Sigmoid colon (tissue), 7 donors: ENCODE measurements around the gene MOCS1. TPM values are rescaled to one million over a fixed set of nuclear protein-coding genes. Genes with fewer than 3 reads are reported as not detected.

Source experiments
- DNase-seq: peaks from one replicate; pipeline ENCODE4 v3.0.0-alpha.2; 2019
- H3K27ac ChIP-seq, 4 donors: fragments of 200-600 bp; sonication (generic); one replicate each; pipeline ENCODE4 v1.5.1; 2016 to 2019; ENCODE audit warnings: mild to moderate bottlenecking in 1 of 4
- H3K27me3 ChIP-seq, 3 donors: fragments of 200-600 bp; sonication (generic); one replicate each; pipeline ENCODE4 v1.5.1; 2019; ENCODE audit warnings: mild to moderate bottlenecking in 1 of 3
- H3K36me3 ChIP-seq, 4 donors: fragments of 200-600 bp; sonication (generic); one replicate each; pipeline ENCODE4 v1.5.1; 2016 to 2019
- H3K4me1 ChIP-seq, 4 donors: fragments of 200-600 bp; sonication (generic); one replicate each; pipeline ENCODE4 v1.5.1; 2017 to 2019
- H3K4me3 ChIP-seq, 4 donors: fragments of 200-600 bp; sonication (generic); one replicate each; pipeline ENCODE4 v1.5.1; 2017 to 2019; ENCODE audit warnings: mild to moderate bottlenecking in 2 of 4, moderate library complexity in 1 of 4
- H3K9me3 ChIP-seq, 4 donors: fragments of 200-600 bp in 3 of 4; sonication (generic) in 3 of 4; one replicate each; pipeline versions ENCODE4 v1.5.1 to v1.6.1; 2013 to 2019
- EP300 ChIP-seq, 4 donors: sonication (generic); formaldehyde crosslinking; IDR thresholded peaks; one replicate each; pipeline ENCODE4 v1.6.1; 2017; ENCODE audit warnings: antibody characterized with exemption in 4 of 4
- POLR2A ChIP-seq, 2 donors: fragments of 450-650 bp; IDR thresholded peaks; one replicate each; pipeline ENCODE4 v1.6.1; 2016; ENCODE audit warnings: antibody characterized with exemption in 2 of 2, mild to moderate bottlenecking in 2 of 2, moderate library complexity in 2 of 2
- POLR2AphosphoS5 ChIP-seq, 4 donors: sonication (generic); formaldehyde crosslinking; IDR thresholded peaks; one replicate each; pipeline ENCODE4 v1.6.1; 2017; ENCODE audit warnings: antibody characterized with exemption in 4 of 4
- WGBS, 2 donors: extraction: QIAGEN DNeasy Blood & Tissue Kit; methylation state at CpG; one replicate each; pipeline ENCODE4 v1.1.7; 2013; 5-methylcytosine and 5-hydroxymethylcytosine counted together
- intact Hi-C: fragments of 100-400 bp; cut with DNase I; formaldehyde crosslinking; loops from one replicate; pipeline ENCODE4 v1.15.1; 2023
- polyA plus RNA-seq, 3 donors: library from polyadenylated mRNA; stranded (reverse); fragments of 200-250 nt; gene quantifications; one replicate each; pipeline ENCODE4 v1.2.3, GENCODE V29; 2013
- total RNA-seq, 4 donors: library from RNA; depleted of rRNA; stranded (reverse); fragments of >200 nt; gene quantifications; one replicate each; pipeline ENCODE4 v1.1.0, GENCODE V29; 2016
- TF ChIP-seq, protein P1 (sequence below), 4 experiments: fragments of 450-650 bp in 3 of 4; fragments of 200-600 bp in 1 of 4; IDR thresholded peaks; one replicate each; pipeline ENCODE4 v1.5.1; 2016 to 2019; ENCODE audit warnings: antibody characterized with exemption in 4 of 4, mild to moderate bottlenecking in 3 of 4, moderate library complexity in 2 of 4
- donor health status: healthy with polysubstance abuse.
- donor health status: Bipolar disorder and iron deficiency.
- donor health status: healthy.

Gene MOCS1
- total and polyA plus RNA-seq, 7 donors, result 11.9 to 16.2 (median 13.8) TPM

DNA sequence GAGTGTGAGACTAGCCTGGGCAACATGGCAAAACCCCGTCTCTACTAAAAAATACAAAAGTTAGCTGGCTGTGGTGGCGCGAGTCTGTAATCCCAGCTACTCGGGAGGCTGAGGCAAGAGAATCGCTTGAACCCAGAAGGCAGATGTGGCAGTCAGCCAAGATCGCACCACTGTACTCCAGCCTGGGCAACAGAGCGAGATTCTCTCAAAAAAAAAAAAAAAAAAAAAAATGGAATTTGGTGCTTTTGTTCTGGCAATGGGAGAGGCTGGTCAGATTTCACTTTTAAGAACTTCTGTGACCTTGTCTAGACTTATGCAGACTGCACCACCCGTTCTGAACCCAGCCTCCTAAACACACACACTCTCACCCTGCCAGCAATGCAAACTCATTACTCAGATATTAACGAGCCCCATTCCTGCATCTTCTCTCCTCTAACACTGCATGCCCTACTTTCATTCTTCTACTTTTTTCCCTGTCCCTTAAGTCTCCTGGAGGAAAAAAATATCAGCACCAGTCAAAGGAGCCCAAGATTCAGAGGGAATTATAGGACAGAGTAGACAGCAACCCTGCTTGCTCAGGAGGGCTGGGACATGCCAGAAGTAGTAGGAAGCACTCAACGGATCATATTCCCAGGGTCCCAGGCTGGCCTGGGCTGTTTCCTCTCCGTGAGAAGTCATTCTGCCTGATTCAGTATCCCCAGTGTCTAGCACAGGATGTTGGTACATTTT, 4.4 kb downstream of the MOCS1 start:
- no peak for DNase-seq
- Histone ChIP-seq H3K36me3 (peaks cover 0 to 15% (median 4%) of the 10 kb centered on the region in 4 donors), H3K4me3 (no peak overlapping the region), H3K27ac (peak overlapping the region in 1 of 4 donors; percentile 20), H3K27me3 (no peaks in the 10 kb centered on the region), H3K4me1 (peaks cover 0 to 39% (median 24%) of the 10 kb centered on the region in 4 donors), H3K9me3 (no peaks in the 10 kb centered on the region)
- TF ChIP-seq POLR2A (IDR thresholded peaks at IDR 0.05), result no peak
- TF ChIP-seq POLR2AphosphoS5 (IDR thresholded peaks at IDR 0.05), result no peak
- TF ChIP-seq, protein P1, sequence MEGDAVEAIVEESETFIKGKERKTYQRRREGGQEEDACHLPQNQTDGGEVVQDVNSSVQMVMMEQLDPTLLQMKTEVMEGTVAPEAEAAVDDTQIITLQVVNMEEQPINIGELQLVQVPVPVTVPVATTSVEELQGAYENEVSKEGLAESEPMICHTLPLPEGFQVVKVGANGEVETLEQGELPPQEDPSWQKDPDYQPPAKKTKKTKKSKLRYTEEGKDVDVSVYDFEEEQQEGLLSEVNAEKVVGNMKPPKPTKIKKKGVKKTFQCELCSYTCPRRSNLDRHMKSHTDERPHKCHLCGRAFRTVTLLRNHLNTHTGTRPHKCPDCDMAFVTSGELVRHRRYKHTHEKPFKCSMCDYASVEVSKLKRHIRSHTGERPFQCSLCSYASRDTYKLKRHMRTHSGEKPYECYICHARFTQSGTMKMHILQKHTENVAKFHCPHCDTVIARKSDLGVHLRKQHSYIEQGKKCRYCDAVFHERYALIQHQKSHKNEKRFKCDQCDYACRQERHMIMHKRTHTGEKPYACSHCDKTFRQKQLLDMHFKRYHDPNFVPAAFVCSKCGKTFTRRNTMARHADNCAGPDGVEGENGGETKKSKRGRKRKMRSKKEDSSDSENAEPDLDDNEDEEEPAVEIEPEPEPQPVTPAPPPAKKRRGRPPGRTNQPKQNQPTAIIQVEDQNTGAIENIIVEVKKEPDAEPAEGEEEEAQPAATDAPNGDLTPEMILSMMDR (IDR thresholded peaks at IDR 0.05), result no peak
- TF ChIP-seq EP300 (IDR thresholded peaks at IDR 0.05), result no peak
- intact Hi-C loops, result no loop called here
- WGBS, 2 donors, result 77 to 81% methylated on average over 11 of the region's 11 CpGs

DNA sequence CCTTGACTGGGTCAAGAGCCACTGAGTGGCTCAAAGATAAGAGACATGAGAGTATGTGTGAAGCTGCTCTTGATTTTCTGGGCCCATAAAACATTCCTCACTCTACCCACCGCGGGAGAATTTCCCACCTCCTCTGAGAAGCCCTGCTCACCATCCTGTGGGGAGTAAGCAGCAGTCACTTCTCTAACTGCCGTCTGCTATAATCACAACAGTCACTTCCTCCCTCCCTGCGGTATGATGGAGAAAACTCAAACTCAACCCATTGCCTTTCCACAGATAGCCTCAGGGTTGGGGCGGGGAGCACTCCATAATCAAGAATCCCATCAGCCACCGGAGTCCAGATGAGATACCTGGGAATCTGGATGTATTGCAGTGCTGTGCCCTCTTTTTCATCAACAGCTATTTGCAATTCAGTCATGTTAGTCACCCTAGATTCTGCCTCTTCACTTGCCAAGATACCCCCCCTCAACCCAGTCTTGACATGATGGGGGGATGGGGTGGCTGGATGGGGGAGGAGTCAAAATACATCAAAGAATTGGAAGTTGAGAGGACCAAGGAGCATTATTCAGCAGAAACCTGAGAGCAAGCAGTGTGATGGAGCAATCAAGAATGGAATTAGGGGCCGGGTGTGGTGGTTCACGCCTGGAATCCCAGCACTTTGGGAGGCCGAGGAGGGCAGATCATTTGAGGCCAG, 5.1 kb downstream of the MOCS1 start:
- 70 to 76% methylated on average over 9 of the region's 9 CpGs for WGBS, 2 donors
- no peak overlapping the region for H3K27ac ChIP-seq

DNA sequence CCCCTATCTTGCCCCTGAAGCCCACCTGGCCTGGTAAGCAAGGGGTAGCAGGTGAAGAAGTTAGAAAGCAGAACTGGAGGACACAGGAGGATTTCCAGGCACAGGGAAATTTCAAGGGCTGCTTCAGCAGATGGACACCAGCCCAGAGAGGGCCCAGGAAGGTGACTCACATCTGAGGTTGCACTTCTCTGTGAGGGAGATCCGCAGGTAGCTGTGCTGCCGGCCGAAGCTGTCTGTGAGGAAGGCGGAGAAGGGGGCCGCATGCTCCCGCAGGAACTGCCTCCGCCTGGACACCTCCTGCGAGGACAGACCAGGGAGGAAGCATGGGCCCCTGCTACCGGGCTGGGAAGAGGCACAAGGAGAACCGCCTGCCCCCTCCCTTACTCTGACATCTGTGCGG, 7.1 kb downstream of the MOCS1 start:
- Histone ChIP-seq H3K27me3 (no peaks in the 10 kb centered on the region), H3K9me3 (no peaks in the 10 kb centered on the region), H3K4me3 (no peak overlapping the region), H3K4me1 (peaks cover 0 to 17% (median 7%) of the 10 kb centered on the region in 4 donors), H3K27ac (no peak overlapping the region), H3K36me3 (peaks cover 5 to 37% (median 10%) of the 10 kb centered on the region in 4 donors)
- 91 to 95% methylated on average over 11 of the region's 11 CpGs for WGBS, 2 donors
- TF ChIP-seq, protein P1 (IDR thresholded peaks at IDR 0.05), result no peak
- TF ChIP-seq POLR2A (IDR thresholded peaks at IDR 0.05) (no peak), EP300 (IDR thresholded peaks at IDR 0.05) (no peak), POLR2AphosphoS5 (IDR thresholded peaks at IDR 0.05) (no peak)
- DNase-seq, result no peak
- intact Hi-C loops, result no loop called here

More for the DNA sequence above, 5.1 kb downstream of the MOCS1 start:
- no peaks in the 10 kb centered on the region for H3K9me3 ChIP-seq
- H3K4me1 ChIP-seq, result peaks cover 0 to 35% (median 22%) of the 10 kb centered on the region in 4 donors
- peaks cover 0 to 22% (median 8%) of the 10 kb centered on the region in 4 donors for H3K36me3 ChIP-seq
- H3K4me3 ChIP-seq, result no peak overlapping the region
- no peak for DNase-seq
- TF ChIP-seq EP300 (IDR thresholded peaks at IDR 0.05) (no peak), POLR2A (IDR thresholded peaks at IDR 0.05) (no peak), POLR2AphosphoS5 (IDR thresholded peaks at IDR 0.05) (no peak)
- TF ChIP-seq, protein P1 (IDR thresholded peaks at IDR 0.05), result no peak
- intact Hi-C loops, result no loop called here
- H3K27me3 ChIP-seq, result no peaks in the 10 kb centered on the region

DNA sequence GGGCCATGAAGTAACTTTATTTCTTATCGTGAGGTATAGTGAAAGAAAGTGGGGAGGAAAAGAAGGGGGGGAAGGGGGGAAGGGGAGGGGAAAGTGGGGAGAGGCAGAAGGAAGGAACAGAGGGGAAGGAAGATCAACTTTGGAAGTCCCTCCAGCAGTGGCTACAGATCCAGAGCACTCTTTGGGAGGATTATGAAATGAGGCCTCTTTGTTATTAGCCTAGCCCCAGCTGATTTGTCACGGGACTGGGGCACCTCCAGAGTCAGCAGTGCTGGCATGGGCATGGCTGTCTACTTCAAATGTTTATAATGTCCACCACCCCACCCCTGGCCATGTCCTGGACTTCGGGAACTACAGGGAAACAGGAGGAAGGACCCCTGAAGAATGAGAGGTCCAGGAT, 7.6 kb downstream of the MOCS1 start:
- Histone ChIP-seq H3K36me3 (peaks cover 5 to 37% (median 10%) of the 10 kb centered on the region in 4 donors), H3K27me3 (no peaks in the 10 kb centered on the region), H3K27ac (no peak overlapping the region), H3K4me1 (peaks cover 0 to 12% (median 6%) of the 10 kb centered on the region in 4 donors), H3K9me3 (no peaks in the 10 kb centered on the region), H3K4me3 (no peak overlapping the region)
- DNase-seq, result no peak
- TF ChIP-seq, protein P1 (IDR thresholded peaks at IDR 0.05), result no peak
- no peak for TF ChIP-seq POLR2A (IDR thresholded peaks at IDR 0.05)
- TF ChIP-seq EP300 (IDR thresholded peaks at IDR 0.05), result no peak
- TF ChIP-seq POLR2AphosphoS5 (IDR thresholded peaks at IDR 0.05), result no peak
- intact Hi-C loops, result no loop called here
- 51 to 67% methylated on average over 3 of the region's 3 CpGs for WGBS, 2 donors
